ENCODE measurements around the gene GOLT1A. TPM values are rescaled to one million over a fixed set of nuclear protein-coding genes. Genes with fewer than 3 reads are reported as not detected.

The GOLT1A gene
- total RNA-seq, 1 experiment from 2014 or later = not detected

DNA sequence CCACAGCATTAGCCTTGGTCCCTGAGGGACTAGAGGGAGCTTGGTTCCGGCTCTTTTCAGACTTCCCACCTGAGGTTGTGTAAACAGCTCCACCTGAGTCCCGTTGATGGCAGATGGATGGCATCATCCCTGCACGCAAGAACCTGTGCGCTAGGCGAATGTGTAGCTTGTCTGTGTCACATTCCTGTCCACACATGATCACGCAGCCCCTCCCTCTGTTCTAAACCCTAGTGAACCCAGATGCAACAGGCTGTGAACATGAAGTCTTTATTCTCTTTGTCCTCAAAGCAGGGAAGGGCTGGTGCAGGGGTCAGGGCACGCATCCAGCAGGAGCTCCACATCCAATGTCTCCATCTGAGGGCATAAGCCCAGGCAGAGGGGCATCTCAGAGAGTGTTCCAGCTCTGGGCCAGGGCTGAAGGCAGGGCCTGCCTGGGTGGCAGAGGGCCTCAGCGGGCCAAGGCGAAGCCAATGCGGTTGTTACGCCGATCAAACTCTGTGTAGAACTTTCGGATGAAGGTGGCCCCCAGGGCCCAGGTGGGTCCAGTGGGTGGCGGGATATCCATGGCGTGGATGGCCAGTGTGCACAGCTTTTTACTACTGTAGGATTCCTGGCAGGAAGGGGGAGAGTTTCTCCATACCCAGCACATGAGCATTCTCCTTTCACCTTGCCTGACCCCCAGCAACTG is 59.1 kb downstream of the GOLT1A start:
- H3K79me2 ChIP-seq (ENCODE audit: low read length) = no peaks in the 10 kb centered on the region
- H3K27me3 ChIP-seq (ENCODE audit: low read length) = no peaks in the 10 kb centered on the region
- H4K20me1 ChIP-seq (ENCODE audit: insufficient read depth, low read depth, low read length) = no peaks in the 10 kb centered on the region
- no peak overlapping the region for H3K27ac ChIP-seq (ENCODE audit: low read length)
- H3K36me3 ChIP-seq (ENCODE audit: insufficient read depth, low read length) = no peaks in the 10 kb centered on the region
- H3K9me3 ChIP-seq (ENCODE audit: low read length) = no peaks in the 10 kb centered on the region
- no peaks in the 10 kb centered on the region for H3K4me1 ChIP-seq (ENCODE audit: low read length)
- DNase-seq = no peak
- no peak overlapping the region for H3K4me2 ChIP-seq (ENCODE audit: low read depth, low read length, poor library complexity, severe bottlenecking)
- H3K4me3 ChIP-seq (ENCODE audit: low read length) = no peak overlapping the region
- no peaks in the 10 kb centered on the region for H3K9me2 ChIP-seq (replicated peaks; ENCODE audit: insufficient read depth, low read length)
- no peak overlapping the region for H2AFZ ChIP-seq (ENCODE audit: low read length)
- no peak overlapping the region for H3K9ac ChIP-seq (ENCODE audit: low read length)

DNA sequence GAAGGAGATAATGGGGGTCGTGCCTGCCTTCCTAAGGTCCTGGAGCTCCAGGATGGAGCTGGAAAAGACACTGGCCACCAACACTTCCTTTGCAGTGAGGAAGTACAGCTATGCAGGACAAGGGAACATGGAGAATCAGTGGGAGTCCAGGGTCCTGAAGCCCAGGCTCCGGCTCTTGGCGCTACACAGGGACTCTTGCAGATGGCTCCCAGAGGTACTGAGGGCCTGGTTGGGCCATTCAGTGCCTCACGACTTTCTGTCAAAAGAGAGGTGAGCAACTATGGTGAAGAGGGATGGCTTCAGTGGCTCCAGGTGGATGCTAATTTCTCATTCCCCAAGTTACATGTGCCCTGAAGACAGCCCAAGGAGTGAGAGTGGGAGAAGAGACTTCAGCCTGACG is 60.1 kb downstream of the GOLT1A start:
- Histone ChIP-seq H3K27me3 (ENCODE audit: low read length) (no peaks in the 10 kb centered on the region), H3K4me2 (ENCODE audit: low read depth, low read length, poor library complexity, severe bottlenecking) (no peak overlapping the region)
- DNase-seq = no peak

DNA sequence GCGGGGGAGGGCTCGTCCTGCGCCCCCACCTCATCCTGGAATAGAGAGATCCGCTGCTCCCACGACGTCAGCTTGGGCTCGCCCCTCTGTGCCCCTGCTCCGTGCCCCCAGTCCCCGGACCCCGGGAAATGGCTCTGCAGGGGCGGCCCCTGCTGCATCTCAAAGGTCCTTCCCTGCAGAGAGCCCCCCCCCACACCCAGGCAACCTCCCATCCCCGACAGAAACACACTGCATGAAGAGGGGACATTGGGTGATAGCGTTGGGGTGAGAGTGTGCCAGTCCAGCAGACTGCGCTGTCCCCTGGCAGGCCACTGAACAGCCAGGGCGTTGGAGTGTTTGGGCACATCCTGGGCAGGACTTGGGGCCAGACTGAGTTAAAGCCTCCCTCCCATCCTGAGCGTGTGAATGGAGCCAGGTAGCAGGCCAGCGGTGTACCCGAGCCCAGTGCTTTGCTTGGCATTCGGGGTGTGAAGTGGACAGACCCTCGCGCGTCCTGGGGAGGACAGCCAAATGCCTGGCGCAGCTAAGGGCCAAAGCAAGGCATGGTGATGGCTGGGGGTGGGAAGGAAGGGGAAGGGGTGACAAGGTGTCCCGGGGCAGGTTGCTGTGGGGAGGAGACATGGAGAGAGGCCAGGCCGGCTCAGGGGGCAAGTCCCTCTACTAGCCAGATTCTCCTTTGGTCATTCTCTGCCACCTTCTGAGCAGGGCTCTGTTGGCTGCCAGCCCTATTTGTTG is 61.3 kb downstream of the GOLT1A start:
- H3K9me2 ChIP-seq (replicated peaks; ENCODE audit: insufficient read depth, low read length) = no peaks in the 10 kb centered on the region
- H3K27ac ChIP-seq (ENCODE audit: low read length) = no peak overlapping the region
- H3K9me3 ChIP-seq (ENCODE audit: low read length) = no peaks in the 10 kb centered on the region
- no peak overlapping the region for H2AFZ ChIP-seq (ENCODE audit: low read length)
- H3K4me2 ChIP-seq (ENCODE audit: low read depth, low read length, poor library complexity, severe bottlenecking) = no peak overlapping the region
- no peak overlapping the region for H3K9ac ChIP-seq (ENCODE audit: low read length)
- no peaks in the 10 kb centered on the region for H4K20me1 ChIP-seq (ENCODE audit: insufficient read depth, low read depth, low read length)
- no peaks in the 10 kb centered on the region for H3K27me3 ChIP-seq (ENCODE audit: low read length)
- no peak for DNase-seq
- no peaks in the 10 kb centered on the region for H3K4me1 ChIP-seq (ENCODE audit: low read length)
- no peak overlapping the region for H3K4me3 ChIP-seq (ENCODE audit: low read length)
- no peaks in the 10 kb centered on the region for H3K79me2 ChIP-seq (ENCODE audit: low read length)
- H3K36me3 ChIP-seq (ENCODE audit: insufficient read depth, low read length) = no peaks in the 10 kb centered on the region

More for the DNA sequence above, 60.1 kb downstream of the GOLT1A start:
- no peaks in the 10 kb centered on the region for H4K20me1 ChIP-seq (ENCODE audit: insufficient read depth, low read depth, low read length)
- H3K9me2 ChIP-seq (replicated peaks; ENCODE audit: insufficient read depth, low read length) = no peaks in the 10 kb centered on the region
- H3K4me3 ChIP-seq (ENCODE audit: low read length) = no peak overlapping the region
- H2AFZ ChIP-seq (ENCODE audit: low read length) = no peak overlapping the region
- no peaks in the 10 kb centered on the region for H3K4me1 ChIP-seq (ENCODE audit: low read length)
- H3K36me3 ChIP-seq (ENCODE audit: insufficient read depth, low read length) = no peaks in the 10 kb centered on the region
- H3K79me2 ChIP-seq (ENCODE audit: low read length) = no peaks in the 10 kb centered on the region
- no peak overlapping the region for H3K9ac ChIP-seq (ENCODE audit: low read length)
- no peak overlapping the region for H3K27ac ChIP-seq (ENCODE audit: low read length)
- no peaks in the 10 kb centered on the region for H3K9me3 ChIP-seq (ENCODE audit: low read length)

DNA sequence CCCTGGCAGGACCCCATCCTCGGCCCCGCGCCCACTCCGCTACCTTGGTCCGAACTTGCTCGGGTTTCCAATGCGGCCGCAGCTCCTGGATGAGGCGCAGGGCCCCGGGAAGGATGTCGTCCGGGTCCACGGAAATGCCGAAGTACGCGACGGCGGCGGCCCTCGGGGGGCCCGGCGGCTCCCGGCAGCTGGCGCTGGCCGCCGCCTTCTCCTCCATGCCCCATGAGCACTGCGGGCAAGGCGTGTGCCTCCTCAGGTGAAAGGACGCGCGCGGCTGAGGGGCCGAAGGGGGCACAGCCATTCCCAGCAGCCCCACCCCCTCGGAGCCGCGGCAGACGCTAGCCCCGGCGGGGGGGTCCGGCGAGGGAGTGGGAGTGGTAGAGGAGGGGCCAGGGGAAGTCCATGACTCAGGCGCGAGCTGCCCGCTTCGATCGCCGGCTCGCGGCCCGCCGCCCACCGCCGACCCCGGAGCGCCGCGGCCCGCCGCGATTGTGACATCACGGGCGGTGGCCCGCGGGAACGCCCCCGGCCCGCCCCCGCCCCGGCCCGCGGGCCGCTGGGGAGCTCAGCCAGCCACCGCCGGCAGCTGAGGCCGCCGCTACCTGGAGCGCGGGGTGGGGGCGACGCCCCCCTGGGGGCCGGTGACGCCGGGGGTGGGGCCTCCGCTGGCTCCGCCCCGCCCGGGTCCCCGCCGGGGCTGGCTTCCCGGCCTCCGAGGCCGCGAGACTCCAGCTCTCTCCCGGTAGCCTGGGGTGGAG is 62.1 kb downstream of the GOLT1A start, which contains the start of gene ETNK2:
TSS of gene ETNK2 (minus strand) at position 493 of the 758 bp plus-strand sequence. CDS start at position 301, 192 bp downstream.
- no peak within 1 kb of the TSS for H3K27ac ChIP-seq (ENCODE audit: low read length)
- H3K36me3 ChIP-seq (ENCODE audit: insufficient read depth, low read length) = no peaks in the 10 kb centered on the region
- no peaks in the 10 kb centered on the region for H3K79me2 ChIP-seq (ENCODE audit: low read length)
- no peak for DNase-seq
- no peak within 1 kb of the TSS for H2AFZ ChIP-seq (ENCODE audit: low read length)
- H3K9me3 ChIP-seq (ENCODE audit: low read length) = no peaks in the 10 kb centered on the region
- no peak within 1 kb of the TSS for H3K4me2 ChIP-seq (ENCODE audit: low read depth, low read length, poor library complexity, severe bottlenecking)
- no peaks in the 10 kb centered on the region for H3K9me2 ChIP-seq (replicated peaks; ENCODE audit: insufficient read depth, low read length)
- no peaks in the 10 kb centered on the region for H3K4me1 ChIP-seq (ENCODE audit: low read length)
- H3K9ac ChIP-seq (ENCODE audit: low read length) = no peak within 1 kb of the TSS
- H4K20me1 ChIP-seq (ENCODE audit: insufficient read depth, low read depth, low read length) = no peaks in the 10 kb centered on the region
- no peaks in the 10 kb centered on the region for H3K27me3 ChIP-seq (ENCODE audit: low read length)
- no peak within 1 kb of the TSS for H3K4me3 ChIP-seq (ENCODE audit: low read length)

DNA sequence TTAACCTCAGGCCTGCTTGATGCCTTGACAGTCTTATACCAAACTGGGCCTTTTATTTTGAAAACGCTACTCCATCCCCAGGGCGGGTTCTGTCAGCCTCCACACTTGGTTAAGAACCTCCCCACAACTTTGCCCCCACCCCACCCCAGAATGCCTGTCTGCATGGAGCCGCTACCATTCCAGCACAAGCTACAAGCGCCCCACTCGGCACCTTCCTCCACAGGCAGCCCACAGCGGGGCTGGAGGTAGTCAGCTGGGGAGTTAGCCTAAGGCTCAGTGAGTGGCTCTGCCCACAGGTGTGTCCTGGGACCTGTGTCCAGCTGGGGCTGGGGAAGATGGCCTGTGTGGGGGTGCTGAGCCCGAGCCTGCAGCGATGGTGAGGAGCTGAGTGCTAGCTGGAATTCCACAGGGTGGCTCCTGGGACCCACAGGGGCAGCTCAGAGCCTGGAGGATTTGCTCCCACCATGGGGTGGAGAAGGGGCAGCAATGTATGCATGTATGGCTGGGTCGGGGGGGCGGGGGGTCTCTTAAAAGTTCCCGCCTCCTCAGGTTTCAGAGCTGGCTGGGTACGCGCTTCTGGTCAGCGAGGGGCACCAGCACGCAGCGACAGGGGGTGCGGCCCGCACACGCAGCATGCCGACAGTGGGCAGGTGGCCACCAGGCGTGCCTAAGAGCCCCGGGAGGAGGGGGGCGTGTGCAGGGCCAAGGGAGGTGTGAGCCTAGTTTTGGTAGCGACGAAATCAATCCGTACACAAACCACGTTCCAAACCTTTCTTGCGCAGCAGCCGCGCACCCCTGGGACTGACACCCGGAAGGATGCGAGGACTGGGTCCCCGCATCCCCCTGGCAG is 62.9 kb downstream of the GOLT1A start:
- H4K20me1 ChIP-seq (ENCODE audit: insufficient read depth, low read depth, low read length) = no peaks in the 10 kb centered on the region
- H3K4me1 ChIP-seq (ENCODE audit: low read length) = no peaks in the 10 kb centered on the region
- no peak overlapping the region for H3K4me2 ChIP-seq (ENCODE audit: low read depth, low read length, poor library complexity, severe bottlenecking)
- no peak overlapping the region for H3K9ac ChIP-seq (ENCODE audit: low read length)
- no peaks in the 10 kb centered on the region for H3K36me3 ChIP-seq (ENCODE audit: insufficient read depth, low read length)
- H3K9me2 ChIP-seq (replicated peaks; ENCODE audit: insufficient read depth, low read length) = no peaks in the 10 kb centered on the region
- H3K79me2 ChIP-seq (ENCODE audit: low read length) = no peaks in the 10 kb centered on the region
- H2AFZ ChIP-seq (ENCODE audit: low read length) = no peak overlapping the region
- H3K9me3 ChIP-seq (ENCODE audit: low read length) = no peaks in the 10 kb centered on the region
- H3K27me3 ChIP-seq (ENCODE audit: low read length) = no peaks in the 10 kb centered on the region
- H3K27ac ChIP-seq (ENCODE audit: low read length) = no peak overlapping the region
- DNase-seq = no peak
- H3K4me3 ChIP-seq (ENCODE audit: low read length) = no peak overlapping the region

DNA sequence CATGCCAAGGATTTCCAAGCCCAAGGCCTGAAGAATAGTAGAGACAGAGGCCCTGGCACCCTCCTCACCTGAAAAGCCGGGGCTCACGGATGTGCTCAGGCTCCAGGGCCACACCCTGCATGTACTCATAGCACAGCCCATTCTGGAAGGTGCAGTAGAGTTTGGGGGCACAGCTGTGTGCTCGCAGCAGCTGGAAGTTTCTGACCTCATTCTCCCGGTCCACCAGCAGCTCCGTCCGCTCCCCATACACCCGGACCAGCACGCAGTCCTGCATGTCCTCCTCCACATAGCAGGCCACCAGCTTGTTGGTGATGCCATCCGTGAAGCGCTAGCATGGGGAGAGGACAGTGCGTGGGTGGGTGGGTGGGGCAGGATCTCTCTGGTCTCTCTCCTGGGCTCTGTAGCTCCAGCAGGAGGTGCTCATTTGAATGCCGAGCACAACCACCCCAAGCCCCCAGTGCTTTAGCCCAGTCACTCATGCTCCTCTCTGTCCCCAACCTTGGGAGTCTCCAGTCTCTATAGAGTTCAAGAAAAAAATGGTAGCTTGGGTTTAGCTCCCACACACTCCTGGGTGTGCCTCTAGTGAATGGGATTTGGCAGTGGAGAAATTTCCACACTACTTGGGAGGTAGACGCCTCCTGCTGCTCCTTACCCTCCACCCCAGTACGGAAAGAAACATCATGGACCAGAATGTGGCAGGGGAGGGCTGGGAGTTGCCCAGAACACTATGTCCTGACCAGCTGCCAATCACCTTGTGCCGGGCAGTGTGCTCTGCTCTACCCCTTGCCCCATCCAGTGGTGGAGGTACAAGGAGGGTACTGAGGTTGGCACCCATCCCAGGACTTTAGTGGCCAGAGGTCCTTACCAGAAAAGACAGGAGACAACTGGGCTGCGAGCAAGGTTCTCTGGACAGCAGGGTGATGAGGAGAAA is 63.9 kb downstream of the GOLT1A start:
- Histone ChIP-seq H3K9me3 (ENCODE audit: low read length) (no peaks in the 10 kb centered on the region), H3K9ac (ENCODE audit: low read length) (no peak overlapping the region), H3K27me3 (ENCODE audit: low read length) (no peaks in the 10 kb centered on the region), H3K9me2 (replicated peaks; ENCODE audit: insufficient read depth, low read length) (no peaks in the 10 kb centered on the region), H3K36me3 (ENCODE audit: insufficient read depth, low read length) (no peaks in the 10 kb centered on the region), H3K4me3 (ENCODE audit: low read length) (no peak overlapping the region), H3K27ac (ENCODE audit: low read length) (no peak overlapping the region), H4K20me1 (ENCODE audit: insufficient read depth, low read depth, low read length) (no peaks in the 10 kb centered on the region), H3K79me2 (ENCODE audit: low read length) (no peaks in the 10 kb centered on the region), H3K4me2 (ENCODE audit: low read depth, low read length, poor library complexity, severe bottlenecking) (no peak overlapping the region), H3K4me1 (ENCODE audit: low read length) (no peaks in the 10 kb centered on the region), H2AFZ (ENCODE audit: low read length) (no peak overlapping the region)
- no peak for DNase-seq

DNA sequence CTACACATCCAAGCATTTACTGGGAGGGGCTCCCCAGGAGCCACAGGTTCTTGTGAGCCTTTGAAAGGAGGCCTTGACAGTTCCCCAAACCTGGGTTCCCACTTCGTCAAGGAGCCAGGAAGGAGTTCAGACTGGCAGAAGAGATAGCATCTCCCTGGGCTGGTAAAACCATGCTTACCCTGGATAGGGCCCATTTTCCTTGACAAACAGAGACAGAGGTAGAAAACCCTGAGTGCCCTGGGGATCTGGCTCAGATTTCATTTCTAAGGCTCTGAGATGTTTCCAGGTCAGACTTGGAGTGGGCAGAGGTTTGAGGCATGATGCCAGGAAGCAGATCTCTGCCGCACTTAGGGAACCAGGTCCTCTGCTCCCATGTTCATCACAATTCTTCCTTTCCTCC is 64.7 kb downstream of the GOLT1A start:
- H3K9ac ChIP-seq (ENCODE audit: low read length) = no peak overlapping the region
- H3K9me2 ChIP-seq (replicated peaks; ENCODE audit: insufficient read depth, low read length) = no peaks in the 10 kb centered on the region
- no peaks in the 10 kb centered on the region for H3K9me3 ChIP-seq (ENCODE audit: low read length)
- no peaks in the 10 kb centered on the region for H3K27me3 ChIP-seq (ENCODE audit: low read length)
- DNase-seq = no peak
- H4K20me1 ChIP-seq (ENCODE audit: insufficient read depth, low read depth, low read length) = no peaks in the 10 kb centered on the region
- no peaks in the 10 kb centered on the region for H3K79me2 ChIP-seq (ENCODE audit: low read length)
- H3K4me3 ChIP-seq (ENCODE audit: low read length) = no peak overlapping the region
- no peak overlapping the region for H3K27ac ChIP-seq (ENCODE audit: low read length)
- no peak overlapping the region for H3K4me2 ChIP-seq (ENCODE audit: low read depth, low read length, poor library complexity, severe bottlenecking)
- no peaks in the 10 kb centered on the region for H3K4me1 ChIP-seq (ENCODE audit: low read length)
- H3K36me3 ChIP-seq (ENCODE audit: insufficient read depth, low read length) = no peaks in the 10 kb centered on the region
- no peak overlapping the region for H2AFZ ChIP-seq (ENCODE audit: low read length)

Data from Karpas-422 (cell line).